Amniotic stem cell (primary cell): Measurements from ENCODE around the gene AOAH.
"Not testable (repeated sequence)": the region's sequence is repeated elsewhere in the genome, so short reads cannot be mapped to it uniquely, and the experiment has no call there.

Experiments
- DNase-seq: peaks from one replicate; lab custom pipeline; 2025; lab: John Stamatoyannopoulos, UW

The AOAH gene

GRCh38 chr7:36507475-36508440 is 216.5 kb downstream of the AOAH start:
- DNase-seq: no peak

GRCh38 chr7:36506820-36507219 is 217.5 kb downstream of the AOAH start:
- no peak for DNase-seq

- DNase-seq: no peak
These were observed 218.0 kb downstream of the AOAH start for GRCh38 chr7:36506130-36506798.

GRCh38 chr7:36504617-36505016 is 219.7 kb downstream of the AOAH start:
- DNase-seq: not testable (repeated sequence)

- DNase-seq: not testable (repeated sequence)
These were observed 220.1 kb downstream of the AOAH start for GRCh38 chr7:36504216-36504615.

- no peak for DNase-seq
These were observed 226.5 kb downstream of the AOAH start for GRCh38 chr7:36497775-36498174.

- DNase-seq: not testable (repeated sequence)
These were observed 227.1 kb downstream of the AOAH start for GRCh38 chr7:36497176-36497575.

- DNase-seq: no peak
These were observed 227.7 kb downstream of the AOAH start for GRCh38 chr7:36496576-36496975.

GRCh38 chr7:36491317-36491716 is 233.0 kb downstream of the AOAH start:
- DNase-seq: no peak

GRCh38 chr7:36490419-36490830 is 233.9 kb downstream of the AOAH start:
- no peak for DNase-seq

- not testable (repeated sequence) for DNase-seq
These were observed 235.6 kb downstream of the AOAH start for GRCh38 chr7:36488672-36489071.

GRCh38 chr7:36487756-36488336 is 236.4 kb downstream of the AOAH start:
- DNase-seq: peak; percentile 29

GRCh38 chr7:36486336-36486735 is 238.0 kb downstream of the AOAH start:
- DNase-seq: no peak

- DNase-seq: no peak
These were observed 240.0 kb downstream of the AOAH start for GRCh38 chr7:36484265-36484664.

- DNase-seq: not testable (repeated sequence)
These were observed 240.4 kb downstream of the AOAH start for GRCh38 chr7:36483853-36484252.

- no peak for DNase-seq
These were observed 245.5 kb downstream of the AOAH start for GRCh38 chr7:36478745-36479144.

- no peak for DNase-seq
These were observed 248.9 kb downstream of the AOAH start for GRCh38 chr7:36475381-36475780.

- DNase-seq: no peak
These were observed 249.3 kb downstream of the AOAH start for GRCh38 chr7:36475011-36475342.

GRCh38 chr7:36474283-36475010 is 249.8 kb downstream of the AOAH start:
- DNase-seq: no peak

GRCh38 chr7:36473454-36474282 is 250.6 kb downstream of the AOAH start:
- DNase-seq: no peak

GRCh38 chr7:36472141-36472729 is 252.1 kb downstream of the AOAH start:
- no peak for DNase-seq
